Measurements from ENCODE around the gene FNDC5. TPM values are rescaled to one million over a fixed set of nuclear protein-coding genes. Genes with fewer than 3 reads are reported as not detected.

Gene FNDC5
- total RNA-seq, 1 donor from 2014 or later = 2.0 TPM

DNA sequence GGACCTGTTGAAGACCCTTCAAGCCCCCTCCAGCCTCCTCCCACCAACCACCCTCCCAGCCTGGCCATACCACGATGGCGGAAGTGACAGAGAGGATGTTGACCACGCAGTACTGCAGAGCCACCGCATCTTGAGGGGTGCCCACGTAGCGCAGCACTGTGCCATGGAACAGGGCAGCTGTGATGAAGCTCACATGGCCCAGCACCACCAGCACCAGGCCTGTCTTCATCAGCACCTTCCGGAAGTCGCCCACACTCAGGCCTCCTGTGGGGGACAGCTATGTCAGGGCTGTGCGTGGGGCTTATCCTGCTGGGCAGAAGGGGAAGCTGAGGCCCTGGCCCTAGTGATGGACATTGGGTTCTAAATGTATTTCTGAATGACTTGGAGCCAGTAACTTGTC lies 27.3 kb upstream of the FNDC5 start:
- Mint-ChIP-seq H3K36me3 (ENCODE audit: unreplicated experiment) (no peaks in the 10 kb centered on the region), H3K27ac (ENCODE audit: unreplicated experiment) (no peak overlapping the region), H3K9me3 (ENCODE audit: unreplicated experiment) (no peaks in the 10 kb centered on the region), H3K4me3 (ENCODE audit: unreplicated experiment) (no peak overlapping the region), H3K4me1 (ENCODE audit: unreplicated experiment) (peaks cover 16% of the 10 kb centered on the region), H3K27me3 (ENCODE audit: unreplicated experiment) (peaks cover 7% of the 10 kb centered on the region)
- TF ChIP-seq, protein P1, sequence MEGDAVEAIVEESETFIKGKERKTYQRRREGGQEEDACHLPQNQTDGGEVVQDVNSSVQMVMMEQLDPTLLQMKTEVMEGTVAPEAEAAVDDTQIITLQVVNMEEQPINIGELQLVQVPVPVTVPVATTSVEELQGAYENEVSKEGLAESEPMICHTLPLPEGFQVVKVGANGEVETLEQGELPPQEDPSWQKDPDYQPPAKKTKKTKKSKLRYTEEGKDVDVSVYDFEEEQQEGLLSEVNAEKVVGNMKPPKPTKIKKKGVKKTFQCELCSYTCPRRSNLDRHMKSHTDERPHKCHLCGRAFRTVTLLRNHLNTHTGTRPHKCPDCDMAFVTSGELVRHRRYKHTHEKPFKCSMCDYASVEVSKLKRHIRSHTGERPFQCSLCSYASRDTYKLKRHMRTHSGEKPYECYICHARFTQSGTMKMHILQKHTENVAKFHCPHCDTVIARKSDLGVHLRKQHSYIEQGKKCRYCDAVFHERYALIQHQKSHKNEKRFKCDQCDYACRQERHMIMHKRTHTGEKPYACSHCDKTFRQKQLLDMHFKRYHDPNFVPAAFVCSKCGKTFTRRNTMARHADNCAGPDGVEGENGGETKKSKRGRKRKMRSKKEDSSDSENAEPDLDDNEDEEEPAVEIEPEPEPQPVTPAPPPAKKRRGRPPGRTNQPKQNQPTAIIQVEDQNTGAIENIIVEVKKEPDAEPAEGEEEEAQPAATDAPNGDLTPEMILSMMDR (IDR thresholded peaks at IDR 0.05) = no peak
- no peak for DNase-seq (ENCODE audit: extremely low spot score, unreplicated experiment)

DNA sequence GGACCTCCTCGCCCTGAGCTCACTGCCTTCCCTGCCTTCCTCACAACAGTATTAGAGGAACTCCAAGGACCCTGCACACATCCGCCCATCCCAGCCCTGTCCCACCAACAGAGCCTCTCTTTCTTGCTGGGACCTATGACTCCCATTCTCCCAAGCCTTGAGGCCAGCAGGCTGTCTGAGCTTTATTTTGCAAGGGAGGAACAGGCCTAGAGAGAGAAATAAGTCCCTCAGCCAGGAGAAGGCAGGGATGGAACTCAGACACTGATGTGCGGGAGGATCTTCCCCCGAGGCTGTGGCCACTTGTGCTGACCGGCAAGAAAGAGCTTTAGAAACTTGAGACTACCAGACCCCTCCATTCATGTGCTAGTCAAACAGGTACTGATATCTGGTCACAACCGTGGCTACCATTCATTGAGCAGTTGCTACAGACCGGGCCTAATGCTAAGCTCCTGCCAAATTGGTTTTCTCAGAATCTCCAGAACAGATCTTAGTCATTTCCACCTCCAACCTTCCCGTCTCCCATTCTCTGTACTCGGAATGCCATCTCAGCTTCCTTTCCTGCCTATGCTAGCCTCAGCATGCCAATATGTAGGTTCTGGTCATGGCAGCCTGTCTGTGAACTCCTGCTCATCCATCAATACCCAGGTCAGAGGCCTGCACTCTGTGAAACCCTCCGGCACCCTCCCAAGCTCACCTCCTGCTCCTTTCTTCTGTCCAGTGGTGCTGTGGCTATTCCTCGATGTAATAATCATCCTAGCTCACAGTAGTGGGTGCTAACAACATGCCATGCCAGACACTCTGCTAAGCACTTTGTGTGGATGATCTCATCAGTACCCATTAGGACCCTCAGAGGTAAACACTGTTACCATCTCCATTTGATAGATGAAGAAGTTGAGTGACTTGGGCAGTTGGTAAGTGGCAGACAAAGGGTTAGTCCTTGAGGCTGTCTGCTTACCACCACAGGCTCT lies 26.7 kb upstream of the FNDC5 start:
- peaks cover 20% of the 10 kb centered on the region for H3K4me1 Mint-ChIP-seq (ENCODE audit: unreplicated experiment)
- H3K9me3 Mint-ChIP-seq (ENCODE audit: unreplicated experiment) = no peaks in the 10 kb centered on the region
- H3K36me3 Mint-ChIP-seq (ENCODE audit: unreplicated experiment) = no peaks in the 10 kb centered on the region
- H3K4me3 Mint-ChIP-seq (ENCODE audit: unreplicated experiment) = no peak overlapping the region
- TF ChIP-seq, protein P1 (IDR thresholded peaks at IDR 0.05) = no peak
- H3K27ac Mint-ChIP-seq (ENCODE audit: unreplicated experiment) = no peak overlapping the region
- peaks cover 6% of the 10 kb centered on the region for H3K27me3 Mint-ChIP-seq (ENCODE audit: unreplicated experiment)
- DNase-seq (ENCODE audit: extremely low spot score, unreplicated experiment) = no peak

DNA sequence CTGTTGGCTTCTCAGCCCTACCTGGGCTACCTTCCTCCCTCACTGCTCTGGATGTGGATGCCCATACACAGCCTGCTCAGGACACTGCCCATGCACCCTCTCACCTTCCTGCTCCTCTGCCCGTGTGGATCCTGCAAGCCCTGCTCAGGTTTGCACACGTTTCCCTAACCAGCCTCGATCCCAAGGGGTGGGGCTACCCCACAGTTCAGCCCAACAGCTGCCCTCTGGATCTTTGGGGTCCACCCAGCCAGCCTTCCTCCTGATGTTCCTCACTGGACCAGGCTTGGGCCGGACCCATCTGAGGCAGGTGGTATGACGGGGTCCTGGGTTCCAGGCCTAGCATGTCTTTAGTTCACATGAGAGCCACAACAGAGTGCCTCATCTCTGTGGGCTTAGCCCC lies 25.7 kb upstream of the FNDC5 start:
- Mint-ChIP-seq H3K36me3 (ENCODE audit: unreplicated experiment) (no peaks in the 10 kb centered on the region), H3K27me3 (ENCODE audit: unreplicated experiment) (peaks cover 10% of the 10 kb centered on the region), H3K4me1 (ENCODE audit: unreplicated experiment) (peaks cover 19% of the 10 kb centered on the region), H3K4me3 (ENCODE audit: unreplicated experiment) (no peak overlapping the region), H3K27ac (ENCODE audit: unreplicated experiment) (no peak overlapping the region), H3K9me3 (ENCODE audit: unreplicated experiment) (no peaks in the 10 kb centered on the region)
- no peak for DNase-seq (ENCODE audit: extremely low spot score, unreplicated experiment)
- TF ChIP-seq, protein P1 (IDR thresholded peaks at IDR 0.05) = no peak

DNA sequence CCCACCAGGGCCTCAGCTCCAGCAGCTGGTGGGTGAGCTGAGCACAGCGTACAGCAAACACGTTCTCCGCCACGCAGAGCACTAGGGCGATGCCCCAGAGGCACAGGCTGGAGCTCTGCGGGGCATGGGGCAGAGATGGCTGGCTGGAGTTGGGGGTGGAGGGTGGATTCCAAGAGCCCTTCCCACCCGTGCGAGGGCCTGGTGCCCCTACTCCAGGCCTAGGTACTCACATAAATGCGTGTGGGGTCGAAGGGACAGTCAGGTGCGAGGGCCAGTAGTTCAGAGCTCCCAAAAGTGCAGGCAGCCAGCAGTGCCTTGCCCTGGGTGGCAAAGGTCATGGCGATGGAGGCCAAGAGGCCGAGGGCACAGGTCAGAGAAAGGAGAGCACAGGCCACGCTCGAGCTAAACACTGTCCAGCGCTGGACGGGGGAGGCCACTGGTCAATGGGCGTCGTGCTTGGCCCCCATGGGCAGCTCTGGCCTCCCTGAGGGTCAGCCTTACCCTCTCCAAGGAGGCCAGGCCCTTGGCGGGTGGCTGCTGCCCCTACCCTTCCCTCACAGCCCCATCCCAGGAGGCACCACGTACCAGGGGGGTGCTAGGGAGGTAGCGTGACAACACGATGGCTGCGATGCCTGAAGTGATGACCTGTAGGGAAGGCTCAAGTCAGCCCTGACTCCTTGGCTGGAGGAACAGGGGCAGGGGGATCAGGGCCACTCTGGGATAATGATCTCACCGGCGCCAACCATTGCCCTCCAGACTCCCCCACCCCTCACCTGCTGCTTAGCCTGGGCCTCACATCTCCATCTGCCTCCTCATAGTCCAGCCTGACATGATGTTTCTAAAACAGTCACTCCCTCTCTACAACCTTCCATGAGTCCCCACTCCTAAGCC lies 24.9 kb upstream of the FNDC5 start:
- Mint-ChIP-seq H3K27me3 (ENCODE audit: unreplicated experiment) (peaks cover 16% of the 10 kb centered on the region), H3K36me3 (ENCODE audit: unreplicated experiment) (no peaks in the 10 kb centered on the region), H3K27ac (ENCODE audit: unreplicated experiment) (no peak overlapping the region), H3K4me3 (ENCODE audit: unreplicated experiment) (no peak overlapping the region), H3K4me1 (ENCODE audit: unreplicated experiment) (peaks cover 16% of the 10 kb centered on the region), H3K9me3 (ENCODE audit: unreplicated experiment) (no peaks in the 10 kb centered on the region)
- TF ChIP-seq, protein P1 (IDR thresholded peaks at IDR 0.05) = no peak
- no peak for DNase-seq (ENCODE audit: extremely low spot score, unreplicated experiment)

All from osteocyte (in vitro differentiated cells).